Aorta (tissue), 5 donors: ENCODE measurements around the gene ZNF675. TPM values are rescaled to one million over a fixed set of nuclear protein-coding genes. Genes with fewer than 3 reads are reported as not detected.
"Not testable (repeated sequence)": the region's sequence is repeated elsewhere in the genome, so short reads cannot be mapped to it uniquely, and the experiment has no call there.

Source experiments
- ATAC-seq: fragments of 200-7000 bp; cut with Tn5 transposase; one replicate; pipeline ENCODE4 v1.9.1; 2022; ENCODE audit warnings: moderate library complexity; ENCODE audit not compliant: low FRiP score
- DNase-seq, 2 donors: peaks; one replicate each; pipeline ENCODE4 v3.0.0-alpha.2; 2020
- H3K27ac ChIP-seq, 2 donors: one replicate each; pipeline ENCODE4 v1.5.1; 2013; ENCODE audit warnings: low read length in 2 of 2, mild to moderate bottlenecking in 2 of 2, moderate library complexity in 2 of 2, control low read depth in 1 of 2, inconsistent platforms in 1 of 2, low read depth in 1 of 2
- H3K27me3 ChIP-seq, 2 donors: one replicate each; pipeline ENCODE4 v1.6.1; 2013; ENCODE audit warnings: control low read depth in 1 of 2, low read length in 1 of 2, mild to moderate bottlenecking in 1 of 2, moderate library complexity in 1 of 2; ENCODE audit not compliant: insufficient read depth in 2 of 2, control insufficient read depth in 1 of 2
- H3K36me3 ChIP-seq, 2 donors: one replicate each; pipeline ENCODE4 v1.6.1; 2013; ENCODE audit warnings: control low read depth in 1 of 2, low read length in 1 of 2, mild to moderate bottlenecking in 1 of 2; ENCODE audit not compliant: insufficient read depth in 2 of 2, control insufficient read depth in 1 of 2
- H3K4me1 ChIP-seq, 2 donors: one replicate each; pipeline ENCODE4 v1.6.1; 2013; ENCODE audit warnings: low read length in 2 of 2, control low read depth in 1 of 2, mild to moderate bottlenecking in 1 of 2, moderate library complexity in 1 of 2; ENCODE audit not compliant: insufficient read depth in 2 of 2, control insufficient read depth in 1 of 2
- H3K4me3 ChIP-seq, 2 donors: one replicate each; pipeline ENCODE4 v1.5.1; 2013; ENCODE audit warnings: low read length in 2 of 2, control low read depth in 1 of 2, mild to moderate bottlenecking in 1 of 2
- H3K9me3 ChIP-seq: one replicate; pipeline ENCODE4 v1.6.1; 2013; ENCODE audit warnings: mild to moderate bottlenecking, low read length; ENCODE audit not compliant: control insufficient read depth
- WGBS, 2 donors: extraction: QIAGEN DNeasy Blood & Tissue Kit; methylation state at CpG; one replicate each; pipeline ENCODE4 v1.1.7; 2013; 5-methylcytosine and 5-hydroxymethylcytosine counted together
- intact Hi-C, 2 donors: fragments of 100-400 bp; cut with DNase I; formaldehyde crosslinking; loops; one replicate each; pipeline versions ENCODE4 v1.14.2 to v1.15.0; 2022
- long read RNA-seq, 2 donors: library from polyadenylated mRNA; unstranded; transcript quantifications; one replicate each; pipeline ENCODE4 v2.0.0, GENCODE V29; 2020 to 2021
- polyA plus RNA-seq, 2 donors: library from polyadenylated mRNA; stranded (reverse); fragments of 200-250 nt; gene quantifications; one replicate each; pipeline ENCODE4 v1.2.3, GENCODE V29; 2013
- total RNA-seq, 2 donors: library from RNA; stranded (reverse); fragmentation: NEBNext Ultra II Directional; extraction: Animal tissue kit (Norgen Biotek cat#: 25700); gene quantifications; one replicate each; pipeline ENCODE4 v1.2.1, GENCODE V29; 2021
- donor health status: healthy with polysubstance abuse.
- donor health status: Bipolar disorder and iron deficiency.
- donor health status: DM: no; HTN: no; CAD: no.
- donor health status: DM: no; HTN: no; CAD: no.
- donor health status: DM: yes; HTN: yes; CAD: no.

Gene ZNF675
- 1 to 10 TPM; 8.5 to 9.0 TPM for total RNA-seq
- 1 to 10 TPM; 2.7 to 3.6 TPM for polyA plus RNA-seq
- long read RNA-seq, donor 1, transcript ZNF675-201 (4 exons, 2,301 nt): major isoform, 7 of 7 reads
- long read RNA-seq, donor 1, partial matches to known transcripts: 0 of 7 reads
- long read RNA-seq, donor 1, other reads (novel, unspliced or antisense): 0 of 7 reads
- long read RNA-seq, donor 2, partial matches to known transcripts: 0 of 3 reads
- long read RNA-seq, donor 2, other reads (novel, unspliced or antisense): 0 of 3 reads

GRCh38 chr19:23686621-23687423 lies at the start of gene ZNF675:
ZNF675 (minus strand) TSS chr19:23687212; CDS start chr19:23687033, 179 bp downstream.
- intact Hi-C loops: loop anchor here (2.0 to 5.0 kb wide), 2 partner anchors 72 to 75 kb away; partner anchors contain the start of gene ZNF681 (in 1 of the 2)
- Histone ChIP-seq H3K27me3 (no peaks in the 10 kb centered on the region), H3K36me3 (no peaks in the 10 kb centered on the region), H3K9me3 (no peaks in the 10 kb centered on the region), H3K4me1 (no peaks in the 10 kb centered on the region), H3K27ac (peak within 1 kb of the TSS in 1 of 2 donors; percentile 98), H3K4me3 (peak within 1 kb of the TSS; percentile 57 to 97)
- peak; percentile 95 for ATAC-seq
- peak; percentile 97 for DNase-seq
- WGBS, 2 donors: 0 to 1% methylated on average over 33 of the region's 33 CpGs

GRCh38 chr19:23730729-23731465 lies 43.9 kb upstream of the ZNF675 start:
- H3K9me3 ChIP-seq, DNase-seq, H3K36me3 ChIP-seq, ATAC-seq, intact Hi-C loops, H3K4me1 ChIP-seq, H3K4me3 ChIP-seq, H3K27ac ChIP-seq, H3K27me3 ChIP-seq: not testable (repeated sequence)
- WGBS, 2 donors: 54 to 62% methylated on average over 6 of the region's 6 CpGs

GRCh38 chr19:23724161-23724560 lies 37.1 kb upstream of the ZNF675 start:
- DNase-seq: not testable (repeated sequence)
- 47 to 53% methylated on average over 2 to 4 of the region's 6 CpGs for WGBS, 2 donors

DNA sequence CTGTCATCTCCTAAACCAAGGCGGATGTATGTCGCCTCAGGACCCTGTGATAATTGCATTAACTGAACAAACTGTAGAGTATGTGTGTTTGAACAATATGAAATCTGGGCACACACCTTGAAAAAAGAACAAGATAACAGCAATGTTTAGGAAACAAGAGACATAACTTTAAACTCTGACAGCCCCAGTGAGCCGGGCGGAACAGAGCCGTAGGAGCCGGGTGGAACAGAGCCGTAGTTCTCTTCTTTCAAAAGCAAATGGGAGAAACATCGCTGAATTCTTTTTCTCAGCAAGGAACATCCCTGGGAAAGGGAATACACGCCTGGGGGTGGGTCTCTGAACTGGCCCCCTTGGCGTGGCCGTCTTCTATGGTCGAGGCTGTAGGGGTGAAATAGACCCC lies 31.8 kb upstream of the ZNF675 start:
- Histone ChIP-seq H3K4me1 (no peaks in the 10 kb centered on the region), H3K4me3 (no peak overlapping the region), H3K27me3 (no peaks in the 10 kb centered on the region), H3K36me3 (no peaks in the 10 kb centered on the region), H3K9me3 (no peaks in the 10 kb centered on the region), H3K27ac (no peak overlapping the region)
- ATAC-seq: no peak
- DNase-seq: no peak
- WGBS, 2 donors: 21% methylated on average over 12 of the region's 12 CpGs
- intact Hi-C loops: no loop called here

More at GRCh38 chr19:23724161-23724560, 37.1 kb upstream of the ZNF675 start:
- intact Hi-C loops, H3K4me3 ChIP-seq, H3K4me1 ChIP-seq, H3K27me3 ChIP-seq, H3K27ac ChIP-seq, ATAC-seq, H3K9me3 ChIP-seq, H3K36me3 ChIP-seq: not testable (repeated sequence)

- no peaks in the 10 kb centered on the region for H3K4me1 ChIP-seq
- H3K4me3 ChIP-seq: no peak overlapping the region
- ATAC-seq: no peak
- no peaks in the 10 kb centered on the region for H3K27me3 ChIP-seq
- H3K27ac ChIP-seq: no peak overlapping the region
- no peaks in the 10 kb centered on the region for H3K36me3 ChIP-seq
- DNase-seq: no peak
- intact Hi-C loops: no loop called here
- no peaks in the 10 kb centered on the region for H3K9me3 ChIP-seq
These were observed 29.8 kb upstream of the ZNF675 start for GRCh38 chr19:23716792-23717191.

- whole genome bisulfite sequencing, 2 donors: 8 to 10% methylated on average over 2 of the region's 2 CpGs
- Histone ChIP-seq H3K4me1 (no peaks in the 10 kb centered on the region), H3K27me3 (no peaks in the 10 kb centered on the region), H3K4me3 (no peak overlapping the region), H3K27ac (no peak overlapping the region), H3K9me3 (no peaks in the 10 kb centered on the region), H3K36me3 (no peaks in the 10 kb centered on the region)
- ATAC-seq: no peak
- intact Hi-C loops: no loop called here
- no peak for DNase-seq
These were observed 22.3 kb upstream of the ZNF675 start for GRCh38 chr19:23709347-23709746.

GRCh38 chr19:23706657-23707056 lies 19.6 kb upstream of the ZNF675 start:
- intact Hi-C loops: no loop called here
- no peak overlapping the region for H3K27ac ChIP-seq
- WGBS, 2 donors: 84 to 89% methylated on average over 1 of the region's 1 CpG
- no peaks in the 10 kb centered on the region for H3K27me3 ChIP-seq
- H3K4me3 ChIP-seq: no peak overlapping the region
- ATAC-seq: no peak
- no peaks in the 10 kb centered on the region for H3K4me1 ChIP-seq
- no peak for DNase-seq
- no peaks in the 10 kb centered on the region for H3K36me3 ChIP-seq
- H3K9me3 ChIP-seq: no peaks in the 10 kb centered on the region

GRCh38 chr19:23699521-23699860 lies 12.5 kb upstream of the ZNF675 start:
- WGBS, 2 donors: 46 to 50% methylated on average over 2 of the region's 2 CpGs
- H3K9me3 ChIP-seq: no peaks in the 10 kb centered on the region
- DNase-seq (no peak), ATAC-seq (no peak)
- no peak overlapping the region for H3K4me3 ChIP-seq
- intact Hi-C loops: no loop called here
- H3K27ac ChIP-seq: no peak overlapping the region
- no peaks in the 10 kb centered on the region for H3K27me3 ChIP-seq
- no peaks in the 10 kb centered on the region for H3K4me1 ChIP-seq
- no peaks in the 10 kb centered on the region for H3K36me3 ChIP-seq
